ACC112 (cell line): ENCODE data around the gene MAGEA4.

Experiments used
- H2AFZ ChIP-seq: fragments of 200-600 bp; sonication (generic); one replicate; pipeline ENCODE4 v1.6.0; 2017; ENCODE audit warnings: antibody characterized with exemption, low read length; ENCODE audit not compliant: unreplicated experiment
- H3K27ac ChIP-seq: fragments of 200-600 bp; sonication (generic); 2 replicates; pipeline ENCODE4 v1.5.1; 2014; ENCODE audit warnings: low read depth, mild to moderate bottlenecking, antibody characterized with exemption, low read length, moderate library complexity
- H3K27me3 ChIP-seq: fragments of 200-600 bp; sonication (generic); 2 replicates; pipeline ENCODE4 v1.6.1; 2014; ENCODE audit warnings: mild to moderate bottlenecking, antibody characterized with exemption, low read length, moderate library complexity, mixed read lengths; ENCODE audit not compliant: insufficient read depth
- H3K36me3 ChIP-seq: fragments of 200-600 bp; sonication (generic); 2 replicates; pipeline ENCODE4 v1.6.1; 2016; ENCODE audit warnings: mild to moderate bottlenecking, antibody characterized with exemption, low read length, moderate library complexity, mixed read lengths; ENCODE audit not compliant: insufficient read depth
- H3K4me1 ChIP-seq: fragments of 200-600 bp; sonication (generic); one replicate; pipeline ENCODE4 v1.6.1; 2016; ENCODE audit warnings: low read length, mixed read lengths; ENCODE audit not compliant: insufficient read depth, unreplicated experiment, control insufficient read depth
- H3K4me3 ChIP-seq: fragments of 200-600 bp; sonication (generic); 2 replicates; pipeline ENCODE4 v1.5.1; 2014; ENCODE audit warnings: mild to moderate bottlenecking, low read depth, low read length
- H3K79me2 ChIP-seq: fragments of 200-600 bp; sonication (generic); one replicate; pipeline ENCODE4 v1.6.0; 2016; ENCODE audit warnings: low read length; ENCODE audit not compliant: control insufficient read depth, unreplicated experiment, insufficient read depth

Gene MAGEA4

DNA sequence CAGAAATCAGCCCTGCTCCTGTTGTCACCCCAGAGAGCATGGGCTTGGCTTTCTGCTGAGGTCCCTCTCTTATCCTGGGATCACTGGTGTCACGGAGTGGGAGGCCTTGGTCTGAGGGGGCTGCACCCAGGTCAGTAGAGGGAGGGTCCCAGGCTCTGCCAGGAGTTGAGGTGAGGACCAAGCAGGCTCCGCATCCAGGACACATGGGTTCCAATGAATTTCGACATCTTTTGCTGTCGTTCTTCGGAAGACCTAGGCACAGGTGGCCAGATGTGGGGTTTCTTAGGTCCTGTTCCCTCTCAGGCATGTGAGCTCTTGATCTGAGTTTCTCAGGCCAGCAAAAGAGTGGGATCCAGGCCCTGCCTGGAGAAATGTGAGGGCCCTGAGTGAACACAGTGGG lies 10.0 kb downstream of the MAGEA4 start:
- H3K4me1 ChIP-seq: no peaks in the 10 kb centered on the region
- no peak overlapping the region for H2AFZ ChIP-seq
- H3K36me3 ChIP-seq: no peaks in the 10 kb centered on the region
- no peaks in the 10 kb centered on the region for H3K79me2 ChIP-seq
- H3K27me3 ChIP-seq: no peaks in the 10 kb centered on the region
- no peak overlapping the region for H3K27ac ChIP-seq
- no peak overlapping the region for H3K4me3 ChIP-seq

DNA sequence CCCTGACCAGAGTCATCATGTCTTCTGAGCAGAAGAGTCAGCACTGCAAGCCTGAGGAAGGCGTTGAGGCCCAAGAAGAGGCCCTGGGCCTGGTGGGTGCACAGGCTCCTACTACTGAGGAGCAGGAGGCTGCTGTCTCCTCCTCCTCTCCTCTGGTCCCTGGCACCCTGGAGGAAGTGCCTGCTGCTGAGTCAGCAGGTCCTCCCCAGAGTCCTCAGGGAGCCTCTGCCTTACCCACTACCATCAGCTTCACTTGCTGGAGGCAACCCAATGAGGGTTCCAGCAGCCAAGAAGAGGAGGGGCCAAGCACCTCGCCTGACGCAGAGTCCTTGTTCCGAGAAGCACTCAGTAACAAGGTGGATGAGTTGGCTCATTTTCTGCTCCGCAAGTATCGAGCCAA lies 11.0 kb downstream of the MAGEA4 start:
- H3K36me3 ChIP-seq: no peaks in the 10 kb centered on the region
- no peak overlapping the region for H3K27ac ChIP-seq
- H3K4me1 ChIP-seq: no peaks in the 10 kb centered on the region
- H3K27me3 ChIP-seq: no peaks in the 10 kb centered on the region
- no peak overlapping the region for H2AFZ ChIP-seq
- no peaks in the 10 kb centered on the region for H3K79me2 ChIP-seq
- no peak overlapping the region for H3K4me3 ChIP-seq

DNA sequence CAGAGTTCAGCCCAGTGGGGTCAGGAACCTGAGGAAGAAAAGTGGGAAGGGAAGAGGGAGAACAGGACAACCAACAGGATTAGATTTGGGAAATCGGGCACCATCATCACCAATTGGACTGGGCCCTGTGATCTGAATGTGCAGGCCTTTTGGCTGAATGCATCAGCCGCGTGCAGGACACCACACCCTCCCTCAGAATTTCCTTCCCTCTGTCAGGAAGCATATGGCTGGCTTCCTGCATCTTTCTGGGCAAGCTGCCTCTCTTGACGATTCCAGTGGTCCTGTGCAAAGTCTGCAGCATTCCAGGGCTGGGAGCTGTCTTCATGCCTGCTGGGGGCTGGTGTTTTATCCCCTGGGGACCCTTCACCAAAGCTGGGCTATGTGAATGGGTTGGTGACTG lies 16.4 kb downstream of the MAGEA4 start:
- no peaks in the 10 kb centered on the region for H3K36me3 ChIP-seq
- H3K4me1 ChIP-seq: no peaks in the 10 kb centered on the region
- no peak overlapping the region for H2AFZ ChIP-seq
- H3K4me3 ChIP-seq: no peak overlapping the region
- no peak overlapping the region for H3K27ac ChIP-seq
- no peaks in the 10 kb centered on the region for H3K27me3 ChIP-seq
- no peaks in the 10 kb centered on the region for H3K79me2 ChIP-seq

DNA sequence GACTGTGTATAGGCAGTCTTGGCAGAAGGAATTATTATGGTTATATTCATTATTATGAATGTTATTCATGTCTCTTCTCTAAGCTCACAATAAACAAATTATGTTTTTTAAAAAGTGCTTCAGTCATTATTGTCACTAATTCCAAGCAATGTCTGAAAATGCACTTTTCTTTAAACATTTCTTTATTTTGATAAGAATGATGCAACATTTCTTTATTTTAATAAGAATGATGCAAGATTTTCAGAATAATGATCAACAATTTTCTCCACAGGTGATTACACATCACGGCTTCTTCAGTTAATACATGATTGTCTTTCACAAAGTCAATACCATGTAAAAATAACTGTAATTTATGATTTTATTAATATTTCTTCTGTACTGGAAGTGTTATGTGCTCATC lies 22.7 kb downstream of the MAGEA4 start:
- Histone ChIP-seq H3K27me3 (no peaks in the 10 kb centered on the region), H3K4me3 (no peak overlapping the region), H2AFZ (no peak overlapping the region), H3K4me1 (no peaks in the 10 kb centered on the region), H3K27ac (no peak overlapping the region), H3K36me3 (no peaks in the 10 kb centered on the region), H3K79me2 (no peaks in the 10 kb centered on the region)

DNA sequence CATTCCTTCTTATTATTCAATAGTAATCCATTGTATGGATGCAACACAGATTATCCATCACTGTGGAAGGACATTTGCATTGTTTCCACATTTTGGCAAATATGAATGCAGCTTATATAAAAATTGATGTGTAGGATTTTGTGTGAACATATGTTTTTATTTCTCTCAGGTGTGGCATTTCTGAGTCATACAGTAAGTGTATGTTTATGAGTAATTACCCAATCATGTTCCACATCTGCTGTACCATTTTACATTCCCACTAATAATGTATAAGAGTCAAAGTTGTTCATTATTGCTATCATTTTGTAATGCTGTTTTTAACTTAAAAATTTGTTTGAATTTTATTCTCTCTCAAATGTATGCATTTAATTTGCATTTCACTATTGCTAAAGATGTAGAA lies 25.5 kb downstream of the MAGEA4 start:
- Histone ChIP-seq H3K79me2 (no peaks in the 10 kb centered on the region), H3K4me3 (no peak overlapping the region), H3K36me3 (no peaks in the 10 kb centered on the region), H3K27me3 (no peaks in the 10 kb centered on the region), H2AFZ (no peak overlapping the region), H3K4me1 (no peaks in the 10 kb centered on the region), H3K27ac (no peak overlapping the region)

DNA sequence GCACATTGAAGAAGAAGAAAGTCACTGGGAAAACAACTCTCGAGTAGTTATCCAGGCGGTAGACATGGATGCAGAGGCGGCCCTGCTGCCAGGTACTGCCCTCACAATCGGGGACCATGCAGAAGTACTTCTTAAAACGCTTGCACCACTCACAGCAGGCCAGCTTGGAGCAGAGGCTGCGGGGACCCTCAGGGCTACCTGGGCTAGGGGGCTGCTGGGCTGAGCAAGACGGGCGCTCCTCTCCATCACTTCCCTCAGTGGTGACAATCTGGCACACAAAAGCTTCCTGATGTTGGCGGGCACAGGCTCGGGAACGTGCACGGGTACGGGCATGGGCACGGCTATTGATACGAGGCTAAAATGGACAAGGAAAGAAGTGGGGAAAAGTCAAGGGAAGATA lies 42.0 kb downstream of the MAGEA4 start:
- peaks cover 16% of the 10 kb centered on the region; the same call in 1 of the 2 replicates for H3K36me3 ChIP-seq
- H2AFZ ChIP-seq: no peak overlapping the region
- H3K79me2 ChIP-seq: no peaks in the 10 kb centered on the region
- no peak overlapping the region for H3K4me3 ChIP-seq
- no peak overlapping the region for H3K27ac ChIP-seq
- no peaks in the 10 kb centered on the region for H3K4me1 ChIP-seq
- no peaks in the 10 kb centered on the region for H3K27me3 ChIP-seq

DNA sequence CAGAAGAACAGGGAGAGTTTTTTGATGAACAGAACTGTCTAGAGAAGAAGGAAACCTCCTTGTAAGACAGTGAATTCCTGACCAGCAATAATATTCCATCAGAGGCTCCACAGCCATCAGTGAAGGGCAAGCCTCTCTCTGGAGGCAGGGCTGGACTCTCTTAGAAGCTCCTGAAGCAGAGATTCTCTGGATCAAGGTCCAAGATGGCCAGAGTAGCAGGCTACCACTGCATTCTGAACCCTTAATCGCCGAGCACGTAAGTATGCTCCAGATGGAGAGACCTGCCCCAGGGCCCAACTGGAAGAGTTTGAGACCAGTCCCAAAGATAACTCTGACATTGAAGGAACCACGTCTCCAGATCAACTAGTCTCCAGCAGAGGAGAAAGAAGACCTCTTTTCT lies 45.4 kb downstream of the MAGEA4 start:
- H2AFZ ChIP-seq: no peak overlapping the region
- peaks cover 20% of the 10 kb centered on the region; the same call in 1 of the 2 replicates for H3K36me3 ChIP-seq
- H3K4me3 ChIP-seq: no peak overlapping the region

DNA sequence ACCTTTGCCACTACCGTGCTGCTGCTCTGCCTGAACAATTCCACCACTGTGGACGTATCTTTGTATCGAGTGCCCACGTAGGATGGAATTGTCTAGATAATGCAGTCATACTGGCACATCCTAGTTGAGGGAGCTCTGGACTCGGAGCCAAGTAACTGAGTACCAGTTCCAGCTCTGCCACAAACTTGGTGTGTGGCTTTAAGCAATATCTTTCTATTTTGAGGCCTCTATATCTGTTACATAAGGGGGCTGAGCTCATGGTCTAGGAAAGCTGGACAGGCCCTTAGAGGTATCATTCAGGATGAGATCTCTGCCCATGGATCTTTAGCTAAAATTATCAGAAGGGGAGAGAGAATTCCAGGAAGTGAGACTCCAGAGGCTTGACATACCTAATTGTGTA lies 49.3 kb downstream of the MAGEA4 start:
- no peak overlapping the region for H3K4me3 ChIP-seq
- H2AFZ ChIP-seq: no peak overlapping the region
- no peaks in the 10 kb centered on the region for H3K79me2 ChIP-seq
- peaks cover 15% of the 10 kb centered on the region; the same call in 1 of the 2 replicates for H3K36me3 ChIP-seq
- no peak overlapping the region for H3K27ac ChIP-seq
- H3K27me3 ChIP-seq: no peaks in the 10 kb centered on the region
- no peaks in the 10 kb centered on the region for H3K4me1 ChIP-seq

More for the DNA sequence above, 45.4 kb downstream of the MAGEA4 start:
- Histone ChIP-seq H3K27me3 (no peaks in the 10 kb centered on the region), H3K4me1 (no peaks in the 10 kb centered on the region), H3K79me2 (no peaks in the 10 kb centered on the region), H3K27ac (no peak overlapping the region)

DNA sequence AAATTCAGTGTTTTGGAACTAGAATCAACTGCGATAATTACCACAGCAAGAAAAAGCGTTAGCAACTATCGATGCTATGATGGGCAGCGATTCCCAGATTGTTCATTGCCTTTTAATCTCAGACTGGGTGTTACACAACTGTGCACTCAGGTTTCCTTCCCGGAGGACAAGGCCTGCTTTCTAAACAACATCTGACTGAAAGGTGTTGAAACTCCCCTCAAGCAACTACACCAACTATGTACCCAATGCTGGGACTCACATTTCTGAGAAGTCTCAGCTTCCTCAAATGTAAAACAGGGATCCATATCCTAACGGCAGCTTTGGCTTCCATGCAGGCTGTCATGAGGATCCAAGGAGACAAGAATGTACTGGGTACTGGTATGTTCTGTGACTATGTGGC lies 53.5 kb downstream of the MAGEA4 start:
- Histone ChIP-seq H2AFZ (no peak overlapping the region), H3K36me3 (peaks cover 29% of the 10 kb centered on the region), H3K4me1 (peaks cover 14% of the 10 kb centered on the region), H3K27me3 (no peaks in the 10 kb centered on the region), H3K4me3 (no peak overlapping the region), H3K27ac (no peak overlapping the region), H3K79me2 (peaks cover 14% of the 10 kb centered on the region)

DNA sequence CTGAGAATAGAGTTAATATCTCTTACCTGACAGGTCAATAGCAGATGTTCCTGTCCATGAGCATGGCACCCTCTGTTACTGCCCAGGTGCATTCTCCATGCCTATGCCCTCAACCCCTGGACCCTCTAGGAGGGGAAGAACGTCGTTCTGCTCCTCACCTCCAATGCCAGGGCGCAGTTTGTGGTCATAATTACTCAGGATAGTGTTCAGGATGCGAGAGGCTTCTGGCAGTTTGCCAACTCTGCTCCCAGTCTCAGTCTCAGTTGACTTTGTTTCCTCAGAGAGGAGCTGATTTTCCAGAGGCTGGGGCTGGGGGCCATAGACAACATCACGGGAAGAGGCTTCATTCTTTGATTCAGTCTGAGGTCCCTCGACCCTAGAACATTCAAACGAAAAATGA lies 57.3 kb downstream of the MAGEA4 start:
- Histone ChIP-seq H3K27me3 (no peaks in the 10 kb centered on the region), H3K79me2 (peaks cover 42% of the 10 kb centered on the region), H3K36me3 (peaks cover 29% of the 10 kb centered on the region), H2AFZ (no peak overlapping the region), H3K4me3 (peak overlapping the region; percentile 46), H3K4me1 (peaks cover 15% of the 10 kb centered on the region), H3K27ac (peak overlapping the region; percentile 79)

DNA sequence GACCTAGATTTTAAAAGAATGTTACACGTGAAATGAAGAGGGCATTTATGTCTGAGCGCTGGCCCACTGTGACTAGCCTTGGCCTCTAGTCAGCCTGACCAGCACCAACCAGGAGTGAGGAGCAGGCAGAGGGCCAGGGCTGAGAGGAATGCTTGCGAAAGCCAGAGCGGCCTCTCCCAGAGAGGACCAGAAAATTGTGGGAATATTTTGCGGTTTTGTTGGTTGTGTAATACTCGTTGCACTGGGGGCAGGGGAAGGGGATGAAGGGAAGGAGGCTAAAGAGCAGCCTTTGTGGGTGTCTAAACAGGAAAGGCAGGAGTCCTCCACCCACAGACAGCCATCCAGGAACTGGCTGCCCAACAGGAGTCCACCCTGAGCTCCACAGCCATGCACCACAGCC lies 58.0 kb downstream of the MAGEA4 start:
- no peak overlapping the region for H2AFZ ChIP-seq
- H3K27ac ChIP-seq: peak overlapping the region; percentile 79
- no peaks in the 10 kb centered on the region for H3K27me3 ChIP-seq
- peaks cover 16% of the 10 kb centered on the region for H3K4me1 ChIP-seq
- H3K36me3 ChIP-seq: peaks cover 29% of the 10 kb centered on the region
- peaks cover 42% of the 10 kb centered on the region for H3K79me2 ChIP-seq
- H3K4me3 ChIP-seq: peak overlapping the region; percentile 69
